HG03025 (cell line): ENCODE measurements around the gene ZNF777.
"Not testable (repeated sequence)": the region's sequence is repeated elsewhere in the genome, so short reads cannot be mapped to it uniquely, and the experiment has no call there.

Source experiments
- ATAC-seq: cut with Tn5 transposase; IDR thresholded peaks from one replicate; pipeline ENCODE4 v1.9.1; 2021; ENCODE audit warnings: mild to moderate bottlenecking, moderate library complexity; ENCODE audit not compliant: unreplicated experiment, low FRiP score

Gene ZNF777

DNA sequence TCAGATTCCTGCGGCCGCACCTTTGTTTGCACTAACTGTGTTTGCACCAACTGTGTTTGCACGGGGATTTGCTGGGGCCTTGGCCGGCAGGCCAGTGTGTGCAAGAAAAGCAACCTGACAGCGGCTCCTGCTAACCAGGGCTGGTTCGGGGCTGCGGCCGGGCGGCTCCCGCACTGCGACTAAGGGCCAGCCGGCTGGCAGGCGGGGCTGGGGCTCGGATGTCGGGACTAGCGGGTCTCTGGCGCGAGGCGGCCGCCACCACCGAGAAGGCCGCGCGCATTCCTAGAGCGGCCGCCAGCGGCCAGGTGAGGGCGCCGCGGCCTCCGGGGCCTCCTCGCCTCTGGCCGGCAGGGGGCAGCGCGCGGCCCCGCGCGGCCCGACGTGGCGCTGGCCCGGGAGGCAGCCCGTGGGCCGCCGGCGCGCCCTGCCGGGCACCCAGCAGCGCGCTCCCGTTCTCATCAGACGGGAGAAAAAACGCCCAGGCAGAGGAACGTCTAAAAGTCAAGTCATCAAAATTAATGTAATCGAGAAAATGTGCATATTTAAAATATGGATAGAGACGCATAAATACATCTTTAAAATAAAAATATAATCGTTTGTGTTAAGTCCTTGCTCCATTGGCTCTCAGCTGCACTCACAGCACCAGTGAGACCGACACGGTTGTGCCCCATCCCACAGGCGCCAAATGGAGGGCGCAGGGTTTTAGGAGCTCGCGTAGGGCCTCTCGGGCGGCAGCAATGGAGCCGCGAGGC lies 38.5 kb downstream of the ZNF777 start:
- ATAC-seq: peak; percentile 95

DNA sequence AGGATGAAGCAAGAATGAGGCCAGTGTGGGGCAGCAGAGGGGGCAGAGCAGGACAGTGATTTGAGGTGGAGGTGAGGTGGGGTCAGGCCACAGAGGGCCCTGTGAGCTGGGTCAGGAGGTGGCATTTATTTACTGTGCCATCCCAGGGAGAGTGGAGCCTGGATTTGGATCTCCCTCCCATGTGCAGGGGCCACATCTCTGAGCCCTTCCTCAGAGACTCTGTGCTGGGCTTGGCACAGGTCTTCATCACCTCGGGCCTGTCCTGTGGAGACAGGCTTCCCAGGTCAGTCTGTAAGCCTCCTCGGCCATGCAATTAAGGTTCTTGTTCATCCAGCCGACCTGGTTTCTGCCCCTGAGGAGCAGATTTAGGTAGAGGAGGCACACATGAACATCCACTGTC lies 40.9 kb downstream of the ZNF777 start:
- no peak for ATAC-seq

DNA sequence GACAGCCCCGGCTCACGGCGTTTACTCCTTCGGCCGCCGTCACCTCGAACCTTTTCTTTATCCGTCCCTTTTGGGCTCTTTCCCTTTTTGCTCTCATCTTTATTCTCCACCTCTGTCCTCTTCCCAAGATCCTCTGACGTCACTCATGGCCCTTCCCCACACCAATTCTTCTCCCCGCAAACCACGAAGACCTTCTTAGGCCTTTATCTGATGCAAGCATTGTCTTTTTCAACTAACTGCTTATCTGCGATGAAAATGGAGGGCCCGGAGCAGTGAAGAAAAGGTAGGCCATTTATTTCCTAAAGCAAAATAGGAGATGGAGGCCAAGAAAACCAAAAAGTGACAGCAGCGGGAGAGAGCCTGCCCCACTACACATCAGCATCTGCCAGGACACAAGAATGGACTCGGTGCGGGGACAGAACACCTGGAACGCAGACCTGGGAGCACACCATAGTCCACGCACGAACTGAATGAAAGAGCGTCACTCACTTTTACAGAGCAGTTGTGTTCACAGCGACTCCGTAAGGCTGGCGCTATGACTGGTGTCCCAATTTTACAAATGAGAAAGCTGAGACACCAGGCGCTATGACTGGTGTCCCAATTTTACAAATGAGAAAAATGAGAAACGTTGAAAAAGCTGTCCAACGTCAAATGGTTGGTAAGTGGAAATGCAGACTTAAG lies 45.3 kb downstream of the ZNF777 start:
- ATAC-seq: no peak

DNA sequence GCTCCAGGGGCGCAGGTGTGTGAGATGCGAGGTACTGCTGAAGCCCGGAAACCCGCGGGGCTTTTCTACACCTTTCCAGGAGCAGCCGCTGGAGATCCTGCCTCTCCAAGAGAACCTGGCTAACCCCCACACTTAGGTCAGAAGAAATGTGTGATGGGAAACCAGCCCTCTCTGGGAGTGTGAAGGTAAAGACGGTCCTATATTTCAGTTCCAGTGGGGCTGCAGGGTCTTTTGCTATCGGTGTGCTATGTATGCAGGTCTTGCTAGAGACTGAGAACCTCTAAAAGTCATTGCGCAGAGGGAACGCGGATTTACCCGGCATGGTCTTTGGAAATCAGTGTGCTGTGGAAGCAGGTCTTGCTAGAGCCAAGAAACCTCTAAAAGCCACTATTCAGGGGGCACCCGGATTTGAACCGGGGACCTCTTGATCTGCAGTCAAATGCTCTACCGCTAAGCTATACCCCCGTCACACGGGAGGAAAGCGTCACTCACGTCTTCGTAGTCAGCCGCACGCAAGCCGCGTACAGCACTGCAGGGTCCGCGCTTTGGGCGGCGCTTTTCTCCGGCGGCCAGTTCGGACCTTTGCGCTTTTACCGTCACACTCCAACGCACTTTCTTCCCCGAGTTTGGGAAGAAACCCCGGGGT lies 46.0 kb downstream of the ZNF777 start:
- ATAC-seq: no peak

DNA sequence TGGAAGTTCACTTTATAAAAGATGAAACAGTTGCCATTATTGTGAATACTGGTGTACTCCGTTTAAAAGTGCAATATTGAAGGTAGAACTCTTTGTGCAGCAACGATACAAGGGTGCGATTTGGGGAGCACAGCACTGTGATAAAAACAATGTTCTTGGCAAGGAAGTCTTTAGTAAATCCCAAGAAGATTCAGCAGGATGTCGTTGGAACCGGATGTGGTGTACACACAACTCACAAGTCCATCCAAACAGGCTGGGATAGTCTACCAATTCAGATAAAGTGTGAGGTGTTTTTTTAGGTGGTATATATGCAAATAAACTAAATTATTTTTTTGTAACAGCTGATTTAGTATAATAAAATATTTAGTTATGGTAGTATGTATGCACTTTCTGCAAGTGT lies 46.7 kb downstream of the ZNF777 start:
- ATAC-seq: no peak

DNA sequence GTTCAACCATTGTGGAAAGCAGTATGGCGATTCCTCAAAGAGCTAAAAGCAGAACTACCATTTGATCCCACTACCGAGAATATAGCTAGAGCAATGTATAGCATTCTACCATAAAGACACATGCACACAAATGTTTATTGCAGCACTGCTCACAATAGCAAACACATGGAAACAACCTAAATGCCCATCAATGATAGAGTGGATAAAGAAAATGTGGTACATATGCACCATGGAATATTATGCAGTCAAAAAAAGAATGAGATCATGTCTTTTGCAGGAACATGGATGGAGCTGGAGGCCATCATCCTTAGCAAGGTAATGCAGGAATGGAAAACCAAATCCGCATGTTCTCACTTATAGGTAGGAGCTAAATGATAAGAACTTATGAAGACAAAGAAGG lies 47.8 kb downstream of the ZNF777 start:
- ATAC-seq: not testable (repeated sequence)

DNA sequence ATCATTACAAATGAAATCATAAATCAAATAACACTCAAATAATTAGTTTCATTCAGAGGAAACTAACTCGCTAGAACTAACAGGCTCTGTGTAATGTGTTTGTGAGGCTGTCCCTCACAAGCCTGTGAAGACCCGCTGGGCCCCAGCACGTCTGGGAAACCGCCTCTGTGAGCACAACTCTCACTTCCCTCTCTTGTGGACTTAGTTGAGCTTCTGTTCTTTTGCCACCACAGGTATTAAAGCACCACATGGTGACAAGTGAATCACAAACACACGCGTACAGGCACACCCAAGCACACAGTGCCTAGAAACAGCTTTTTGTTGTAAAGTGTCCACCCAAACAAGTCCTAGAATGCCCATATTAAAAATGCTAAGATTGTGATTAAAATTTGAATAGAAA lies 51.0 kb downstream of the ZNF777 start:
- peak; percentile 96 for ATAC-seq

GRCh38 chr7:149404825-149405224 lies 56.0 kb downstream of the ZNF777 start:
- ATAC-seq: no peak

DNA sequence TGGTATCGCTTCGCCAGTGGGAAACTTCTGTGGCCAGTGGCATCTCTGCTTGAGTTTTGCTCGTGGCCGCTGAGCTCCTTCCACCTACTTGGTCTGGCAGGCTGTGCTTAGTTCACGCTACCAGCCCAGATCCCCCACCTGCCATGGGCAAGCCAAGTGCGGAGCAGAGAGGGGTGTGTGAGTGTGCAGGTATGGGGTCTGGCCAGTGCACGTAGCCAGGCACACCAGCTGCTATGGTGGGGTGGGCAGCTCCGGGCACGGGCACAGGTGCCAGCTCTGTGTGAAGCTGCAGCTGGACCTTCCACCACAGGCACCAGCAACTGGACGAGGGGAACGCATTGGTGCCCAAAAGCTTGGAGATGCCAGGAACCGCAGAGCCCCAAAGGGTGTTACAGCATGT lies 56.5 kb downstream of the ZNF777 start:
- ATAC-seq: no peak

DNA sequence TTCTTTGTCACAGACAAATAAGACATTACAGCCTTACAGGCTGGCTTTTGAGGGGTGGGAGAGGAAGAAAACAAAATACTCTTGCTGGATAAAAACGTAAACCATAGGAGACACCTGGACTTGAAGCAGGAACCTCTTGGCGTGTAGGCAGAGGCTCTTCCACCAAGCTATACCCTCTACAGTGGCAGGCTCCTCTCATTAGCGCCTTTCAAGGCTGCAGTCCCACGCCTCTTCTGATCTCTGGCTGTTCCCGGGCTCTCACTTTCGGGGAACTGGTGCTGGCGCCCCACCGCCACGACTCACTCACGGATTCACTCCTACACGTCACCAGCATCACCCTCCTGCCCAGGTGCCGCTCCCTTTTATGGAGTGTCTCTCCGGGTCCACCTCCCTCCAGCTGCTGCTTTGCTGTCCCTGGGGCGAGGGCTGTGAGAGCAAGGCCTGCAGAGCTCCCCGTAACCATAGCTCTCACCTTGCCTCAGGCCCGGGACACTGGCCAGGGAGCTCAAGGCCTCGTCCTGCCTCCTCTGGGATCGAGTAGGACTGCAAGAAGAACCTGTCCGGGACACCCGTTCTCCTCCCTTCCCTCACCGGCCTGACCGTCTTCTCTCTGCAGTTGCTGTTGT lies 62.6 kb downstream of the ZNF777 start:
- no peak for ATAC-seq

GRCh38 chr7:149397470-149398043 lies 63.3 kb downstream of the ZNF777 start:
- ATAC-seq: no peak

DNA sequence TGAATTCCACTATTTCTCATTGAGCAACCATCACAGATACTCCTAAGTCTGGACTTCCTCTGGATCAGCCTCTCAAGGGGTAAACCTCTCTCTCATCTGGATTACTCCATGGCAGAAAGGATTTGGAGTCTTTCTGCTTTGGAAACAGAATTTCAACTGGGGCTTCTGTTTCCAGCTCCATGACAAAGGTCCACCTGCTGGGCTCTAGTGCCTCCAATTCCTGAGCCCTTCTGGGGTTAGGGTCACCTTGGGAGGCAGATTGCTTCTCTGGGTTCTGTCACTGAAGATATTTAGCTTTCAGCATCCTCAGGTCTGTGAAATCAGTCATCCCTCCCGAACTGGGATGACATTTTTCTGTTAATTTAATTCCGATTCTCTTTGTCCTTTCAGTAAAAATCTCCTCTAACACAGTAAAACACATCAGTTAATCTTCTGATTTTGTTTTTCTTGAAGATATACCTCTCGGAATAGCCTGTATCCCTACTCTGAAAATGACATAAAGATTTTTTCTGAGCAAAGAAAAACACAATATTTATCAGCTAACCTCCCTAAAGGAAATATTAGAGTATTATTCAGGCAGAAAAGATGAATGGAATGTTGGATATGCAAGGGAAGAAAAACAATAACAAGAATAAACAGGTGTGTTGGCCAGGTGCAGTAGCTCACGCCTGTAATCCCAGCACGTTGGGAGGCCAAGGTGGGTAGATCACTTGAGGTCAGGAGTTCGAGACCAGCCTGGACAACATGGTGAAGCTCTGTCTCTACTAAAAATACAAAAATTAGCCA lies 72.1 kb downstream of the ZNF777 start:
- not testable (repeated sequence) for ATAC-seq

DNA sequence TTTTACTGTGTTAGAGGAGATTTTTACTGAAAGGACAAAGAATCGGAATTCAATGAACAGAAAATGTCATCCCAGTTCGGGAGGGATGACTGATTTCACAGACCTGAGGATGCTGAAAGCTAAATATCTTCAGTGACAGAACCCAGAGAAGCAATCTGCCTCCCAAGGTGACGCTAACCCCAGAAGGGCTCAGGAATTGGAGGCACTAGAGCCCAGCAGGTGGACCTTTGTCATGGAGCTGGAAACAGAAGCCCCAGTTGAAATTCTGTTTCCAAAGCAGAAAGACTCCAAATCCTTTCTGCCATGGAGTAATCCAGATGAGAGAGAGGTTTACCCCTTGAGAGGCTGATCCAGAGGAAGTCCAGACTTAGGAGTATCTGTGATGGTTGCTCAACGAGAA lies 74.3 kb downstream of the ZNF777 start:
- ATAC-seq: not testable (repeated sequence)

- no peak for ATAC-seq
These were observed 75.5 kb downstream of the ZNF777 start for GRCh38 chr7:149385195-149385950.
